HepG2 (cell line): Measurements from ENCODE around the gene PHRF1. TPM values are rescaled to one million over a fixed set of nuclear protein-coding genes. Genes with fewer than 3 reads are reported as not detected.

Experiments
- AGO2 ChIP-seq: fragments of 200-400 bp; formaldehyde crosslinking; optimal IDR thresholded peaks from 2 replicates; pipeline ENCODE3; 2017; ENCODE audit warnings: mild to moderate bottlenecking, low read depth, low read length, moderate library complexity
- FOSL1 ChIP-seq: sonication (generic); formaldehyde crosslinking; IDR thresholded peaks from 2 replicates; pipeline ENCODE4 v1.9.0; 2021; ENCODE audit warnings: missing genetic modification reagents, borderline replicate concordance
- HNRNPK ChIP-seq: fragments of 200-400 bp; formaldehyde crosslinking; IDR thresholded peaks from 2 replicates; pipeline ENCODE4 v1.6.1; 2018; ENCODE audit warnings: low read length, low read depth, moderate library complexity, mild to moderate bottlenecking; ENCODE audit not compliant: poor library complexity, severe bottlenecking
- HOXA3 ChIP-seq: sonication (generic); formaldehyde crosslinking; IDR thresholded peaks from 2 replicates; pipeline ENCODE4 v1.5.0; 2020; ENCODE audit warnings: missing genetic modification reagents
- LBX2 ChIP-seq: sonication (generic); formaldehyde crosslinking; IDR thresholded peaks from 2 replicates; pipeline ENCODE4 v1.5.0; 2020; ENCODE audit warnings: missing genetic modification reagents, mild to moderate bottlenecking, borderline replicate concordance
- NAIF1 ChIP-seq: sonication (generic); formaldehyde crosslinking; IDR thresholded peaks from 2 replicates; pipeline ENCODE4 v1.5.0; 2020; ENCODE audit warnings: mild to moderate bottlenecking, missing genetic modification reagents, borderline replicate concordance
- PCBP1 ChIP-seq: fragments of 200-400 bp; formaldehyde crosslinking; IDR thresholded peaks from 2 replicates; pipeline ENCODE4 v1.6.1; 2017; ENCODE audit warnings: mild to moderate bottlenecking, low read depth, low read length, borderline replicate concordance
- PHB2 ChIP-seq: fragments of 450-650 bp; IDR thresholded peaks from 2 replicates; pipeline ENCODE4 v1.6.1; 2018; ENCODE audit not compliant: partially characterized antibody
- RBFOX2 ChIP-seq: fragments of 200-400 bp; formaldehyde crosslinking; IDR thresholded peaks from 2 replicates; pipeline ENCODE4 v1.6.1; 2017; ENCODE audit warnings: low read depth, mild to moderate bottlenecking, low read length
- SKIL ChIP-seq: sonication (generic); formaldehyde crosslinking; IDR thresholded peaks from 2 replicates; pipeline ENCODE4 v1.8.0; 2022; ENCODE audit warnings: missing genetic modification reagents, mild to moderate bottlenecking, moderate library complexity, borderline replicate concordance
- THRA ChIP-seq: sonication (generic); formaldehyde crosslinking; IDR thresholded peaks from 2 replicates; pipeline ENCODE4 v1.4.0; 2020; ENCODE audit warnings: missing genetic modification reagents, borderline replicate concordance
- UBTF ChIP-seq: sonication (generic); formaldehyde crosslinking; IDR thresholded peaks from 2 replicates; pipeline ENCODE4 v1.4.0; 2020; ENCODE audit warnings: mild to moderate bottlenecking, missing genetic modification reagents
- ZBTB33 ChIP-seq: sonication (generic); formaldehyde crosslinking; IDR thresholded peaks from 2 replicates; pipeline ENCODE4 v1.4.0; 2020; ENCODE audit warnings: missing genetic modification reagents
- ZBTB38 ChIP-seq: sonication (generic); formaldehyde crosslinking; IDR thresholded peaks from 2 replicates; pipeline ENCODE4 v1.5.1; 2020; ENCODE audit warnings: mild to moderate bottlenecking, missing genetic modification reagents
- ZEB1 ChIP-seq: IDR thresholded peaks from 2 replicates; pipeline ENCODE4 v1.6.1; 2012; ENCODE audit warnings: mild to moderate bottlenecking, low read depth, inconsistent platforms; ENCODE audit not compliant: insufficient replicate concordance
- ZIK1 ChIP-seq: sonication (generic); formaldehyde crosslinking; IDR thresholded peaks from 2 replicates; pipeline ENCODE4 v1.5.0; 2020; ENCODE audit warnings: mild to moderate bottlenecking, low read depth, missing genetic modification reagents, borderline replicate concordance
- ZNF124 ChIP-seq: sonication (generic); formaldehyde crosslinking; IDR thresholded peaks from 2 replicates; pipeline ENCODE4 v1.4.0; 2020; ENCODE audit warnings: missing genetic modification reagents
- ZNF276 ChIP-seq: sonication (generic); formaldehyde crosslinking; IDR thresholded peaks from 2 replicates; pipeline ENCODE4 v1.4.0; 2020; ENCODE audit warnings: mild to moderate bottlenecking, low read depth, missing genetic modification reagents
- ZSCAN12 ChIP-seq: sonication (generic); formaldehyde crosslinking; IDR thresholded peaks from 2 replicates; pipeline ENCODE4 v1.9.0; 2021; ENCODE audit warnings: mild to moderate bottlenecking, missing genetic modification reagents
- polyA plus RNA-seq, 8 experiments: library from polyadenylated mRNA; depleted of rRNA in 3 of 8; stranded (reverse) in 7 of 8; unstranded in 1 of 8; fragments of >200 nt; fragmentation: Illumina TruSeq in 4 of 8; extraction: Trizol in 4 of 8; gene quantifications; 2 replicates each; pipeline versions ENCODE4 v1.2.1 to v1.2.3, GENCODE V29; 2011 to 2016; ENCODE audit warnings: low read depth in 4 of 8, missing spikeins in 1 of 8, mixed read lengths in 1 of 8; ENCODE audit not compliant: insufficient read depth in 1 of 8
- total RNA-seq, 5 experiments: library from RNA; depleted of rRNA; stranded (reverse); fragments of >200 nt; fragmentation: Illumina TruSeq; extraction: Trizol; gene quantifications; 2 replicates each; pipeline ENCODE4 v1.2.3, GENCODE V29; 2016; ENCODE audit warnings: low read depth in 1 of 5

PHRF1 gene
- total and polyA plus RNA-seq, 2 of the 13 experiments (the other 11 are each of a cell fraction or from before 2014, with no cell fraction given): 8.2 to 16.7 TPM

GRCh38 chr11:613369-613968, 37.2 kb downstream of the PHRF1 start (continued):
- TF ChIP-seq ZNF276 (CRISPR knock-in tag) (no peak), ZBTB38 (CRISPR knock-in tag) (0 out of 2 replicates have a peak, but pooled peaks have one; percentile 31), UBTF (CRISPR knock-in tag) (no peak), LBX2 (CRISPR knock-in tag) (no peak), NAIF1 (CRISPR knock-in tag) (no peak), PCBP1 (0 out of 2 replicates have a peak, but pooled peaks have one; percentile 34), SKIL (no peak), PHB2 (no peak), HNRNPK (peak; percentile 27), THRA (CRISPR knock-in tag) (no peak), ZBTB33 (peak; percentile 87), HOXA3 (CRISPR knock-in tag) (no peak), RBFOX2 (no peak), FOSL1 (no peak), ZNF124 (CRISPR knock-in tag) (no peak), ZIK1 (no peak), ZEB1 (no peak), AGO2 (peak; percentile 85), ZSCAN12 (CRISPR knock-in tag) (no peak)
